Measurements from ENCODE around the gene MSX1. TPM values are rescaled to one million over a fixed set of nuclear protein-coding genes. Genes with fewer than 3 reads are reported as not detected.

MSX1 gene
- total RNA-seq, 4 donors from 2014 or later = not detected

- Histone ChIP-seq H3K27ac (no peak overlapping the region), H3K36me3 (no peaks in the 10 kb centered on the region), H3K4me1 (peaks cover 0 to 48% (median 12%) of the 10 kb centered on the region in 4 donors), H3K4me3 (peak overlapping the region in 2 of 4 donors; percentile 26 to 38), H3K27me3 (peaks cover 0 to 77% of the 10 kb centered on the region in 2 donors), H3K9me3 (peaks cover 0 to 3% (median 0%) of the 10 kb centered on the region in 4 donors)
- no peak for DNase-seq
- no peak for TF ChIP-seq POLR2A (IDR thresholded peaks at IDR 0.05)
- no peak for TF ChIP-seq CTCF (IDR thresholded peaks at IDR 0.05)
Observed at GRCh38 chr4:4857001-4857808, 2.3 kb upstream of the MSX1 start.

GRCh38 chr4:4857809-4858508 is 1.5 kb upstream of the MSX1 start:
- no peak for TF ChIP-seq CTCF (IDR thresholded peaks at IDR 0.05)
- no peak for TF ChIP-seq POLR2A (IDR thresholded peaks at IDR 0.05)
- peaks cover 0 to 3% (median 0%) of the 10 kb centered on the region in 4 donors for H3K9me3 ChIP-seq
- H3K27ac ChIP-seq = no peak overlapping the region
- no peak for DNase-seq
- peaks cover 0 to 42% (median 12%) of the 10 kb centered on the region in 4 donors for H3K4me1 ChIP-seq
- H3K36me3 ChIP-seq = no peaks in the 10 kb centered on the region
- no peak overlapping the region for H3K4me3 ChIP-seq
- H3K27me3 ChIP-seq = peaks cover 0 to 85% of the 10 kb centered on the region in 2 donors

DNA sequence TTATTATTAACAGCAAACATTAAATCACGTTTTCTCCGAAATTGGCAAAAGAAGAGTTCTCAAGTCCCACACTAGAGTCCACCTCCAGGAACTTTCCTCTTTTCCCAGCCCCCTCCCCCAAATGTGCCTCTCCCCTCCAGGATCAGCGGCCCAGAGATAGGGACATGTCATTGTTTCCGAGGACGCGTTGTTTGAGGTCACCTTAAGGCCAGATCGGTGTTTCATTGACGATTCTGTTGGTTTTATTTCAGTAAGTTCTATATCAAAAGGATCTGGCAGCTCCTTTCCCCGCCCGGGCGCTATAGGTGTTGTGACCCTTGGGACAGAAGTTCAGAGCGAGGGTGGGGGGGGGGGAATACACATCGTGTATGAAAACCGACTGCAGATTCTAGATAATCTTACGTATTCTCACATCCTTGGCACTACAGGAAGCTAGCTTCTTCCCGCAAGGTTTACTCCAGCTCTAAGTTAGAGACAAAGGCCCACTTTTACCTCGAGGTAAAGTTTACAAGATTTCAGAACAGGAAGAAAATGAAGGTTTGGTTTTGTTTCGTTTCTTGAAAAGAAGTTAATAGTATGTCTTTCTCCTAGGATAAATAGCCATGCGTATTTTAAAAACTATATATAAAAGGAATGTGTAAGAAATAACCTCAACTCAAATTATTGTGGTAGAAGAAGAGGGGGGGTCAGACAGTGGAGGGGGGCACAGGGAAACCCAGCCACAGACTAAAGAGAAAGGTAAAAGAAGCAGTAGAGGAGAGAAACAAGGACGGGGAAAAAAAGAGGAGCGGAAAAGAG is 739 bp upstream of the MSX1 start:
- no peak for TF ChIP-seq POLR2A (IDR thresholded peaks at IDR 0.05)
- H3K4me3 ChIP-seq = peak overlapping the region in 2 of 4 donors; percentile 47 to 59
- no peaks in the 10 kb centered on the region for H3K36me3 ChIP-seq
- no peak for DNase-seq
- H3K27me3 ChIP-seq = peaks cover 0 to 83% of the 10 kb centered on the region in 2 donors
- peaks cover 0 to 3% (median 0%) of the 10 kb centered on the region in 4 donors for H3K9me3 ChIP-seq
- H3K4me1 ChIP-seq = peaks cover 0 to 37% (median 12%) of the 10 kb centered on the region in 4 donors
- no peak overlapping the region for H3K27ac ChIP-seq

- peak overlapping the region; percentile 20 to 63 (median 53) for H3K4me3 ChIP-seq
- H3K27ac ChIP-seq = no peak overlapping the region
- H3K4me1 ChIP-seq = peaks cover 0 to 37% (median 12%) of the 10 kb centered on the region in 4 donors
Observed at GRCh38 chr4:4859799-4860599, 534 bp downstream of the MSX1 start.

More at GRCh38 chr4:4859799-4860599, 534 bp downstream of the MSX1 start:
- TF ChIP-seq POLR2A (IDR thresholded peaks at IDR 0.05) = no peak
- TF ChIP-seq CTCF (IDR thresholded peaks at IDR 0.05) = no peak
- Histone ChIP-seq H3K36me3 (no peaks in the 10 kb centered on the region), H3K27me3 (peaks cover 0 to 84% of the 10 kb centered on the region in 2 donors), H3K9me3 (peaks cover 0 to 6% (median 0%) of the 10 kb centered on the region in 4 donors)
- DNase-seq = no peak
